Adipocyte (in vitro differentiated cells): ENCODE results near the gene ZNF839.

ENCODE experiments used
- DNase-seq: peaks from one replicate; pipeline ENCODE4 v3.0.0-alpha.2; 2015; ENCODE audit warnings: low read depth
- H3K27me3 ChIP-seq: replicated peaks from 2 replicates; pipeline ENCODE4 v1.7.0; 2013; ENCODE audit warnings: mild to moderate bottlenecking, low read length, moderate library complexity; ENCODE audit not compliant: control insufficient read depth, insufficient read depth
- H3K36me3 ChIP-seq: 2 replicates; pipeline ENCODE4 v1.7.0; 2013; ENCODE audit warnings: low read length, mild to moderate bottlenecking, moderate library complexity; ENCODE audit not compliant: control insufficient read depth, insufficient read depth, severe bottlenecking
- H3K4me1 ChIP-seq: 2 replicates; pipeline ENCODE4 v1.7.0; 2013; ENCODE audit warnings: mild to moderate bottlenecking, low read length, moderate library complexity; ENCODE audit not compliant: control insufficient read depth, insufficient read depth
- H3K4me3 ChIP-seq: 2 replicates; pipeline ENCODE4 v1.7.0; 2013; ENCODE audit warnings: mild to moderate bottlenecking, low read length, moderate library complexity
- H3K9ac ChIP-seq: 2 replicates; pipeline ENCODE4 v1.7.0; 2013; ENCODE audit warnings: mild to moderate bottlenecking, low read length, moderate library complexity
- H3K9me3 ChIP-seq: 2 replicates; pipeline ENCODE4 v1.7.0; 2013; ENCODE audit warnings: mild to moderate bottlenecking, low read length, moderate library complexity; ENCODE audit not compliant: control insufficient read depth

The ZNF839 gene

DNA sequence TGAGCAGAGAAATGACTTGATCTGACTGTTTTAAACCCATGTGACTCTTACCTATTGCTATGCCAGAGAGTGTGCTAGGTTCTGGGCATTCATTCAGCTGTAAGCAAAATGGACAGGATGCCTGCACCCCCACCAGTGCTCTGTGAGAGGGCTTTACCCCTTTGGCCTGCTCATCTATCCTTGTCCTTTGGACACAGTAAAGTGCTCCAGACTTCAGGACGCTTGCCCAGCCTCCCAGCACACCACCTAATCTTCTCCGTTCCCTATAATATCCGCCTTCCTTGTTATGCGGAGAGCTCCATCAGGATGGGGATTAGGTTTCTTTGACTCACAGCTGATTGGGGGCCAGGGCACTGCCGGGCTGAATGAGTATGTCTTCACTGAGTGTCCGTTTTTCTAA is 4.4 kb upstream of the ZNF839 start:
- no peak for DNase-seq
- Histone ChIP-seq H3K27me3 (no peaks in the 10 kb centered on the region), H3K9me3 (no peaks in the 10 kb centered on the region), H3K4me3 (no peak overlapping the region), H3K4me1 (peaks cover 31% of the 10 kb centered on the region), H3K9ac (no peak overlapping the region), H3K36me3 (no peaks in the 10 kb centered on the region)

DNA sequence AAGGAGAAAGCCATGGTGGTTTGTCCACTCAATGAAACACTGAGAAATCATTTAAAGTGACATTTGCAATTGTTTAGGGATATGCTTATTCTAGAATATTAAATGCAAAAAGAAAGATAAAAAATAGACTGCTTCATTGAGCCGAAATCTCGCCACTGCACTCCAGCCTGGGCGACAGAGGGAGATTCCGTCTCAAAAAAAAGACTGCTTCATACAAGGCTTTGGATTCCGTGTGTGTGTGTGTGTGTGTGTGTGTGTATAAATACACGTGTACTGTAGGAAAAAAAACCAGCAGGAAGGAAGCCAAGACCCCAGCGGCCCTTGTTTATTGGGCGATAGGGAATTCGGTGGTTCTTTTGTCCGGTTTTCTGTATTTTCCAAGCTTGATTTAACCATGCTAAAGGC is 3.2 kb upstream of the ZNF839 start:
- DNase-seq: no peak
- Histone ChIP-seq H3K9me3 (no peaks in the 10 kb centered on the region), H3K9ac (peak overlapping the region; percentile 83), H3K4me1 (peaks cover 35% of the 10 kb centered on the region), H3K27me3 (no peaks in the 10 kb centered on the region), H3K4me3 (peak overlapping the region; percentile 82), H3K36me3 (no peaks in the 10 kb centered on the region)

DNA sequence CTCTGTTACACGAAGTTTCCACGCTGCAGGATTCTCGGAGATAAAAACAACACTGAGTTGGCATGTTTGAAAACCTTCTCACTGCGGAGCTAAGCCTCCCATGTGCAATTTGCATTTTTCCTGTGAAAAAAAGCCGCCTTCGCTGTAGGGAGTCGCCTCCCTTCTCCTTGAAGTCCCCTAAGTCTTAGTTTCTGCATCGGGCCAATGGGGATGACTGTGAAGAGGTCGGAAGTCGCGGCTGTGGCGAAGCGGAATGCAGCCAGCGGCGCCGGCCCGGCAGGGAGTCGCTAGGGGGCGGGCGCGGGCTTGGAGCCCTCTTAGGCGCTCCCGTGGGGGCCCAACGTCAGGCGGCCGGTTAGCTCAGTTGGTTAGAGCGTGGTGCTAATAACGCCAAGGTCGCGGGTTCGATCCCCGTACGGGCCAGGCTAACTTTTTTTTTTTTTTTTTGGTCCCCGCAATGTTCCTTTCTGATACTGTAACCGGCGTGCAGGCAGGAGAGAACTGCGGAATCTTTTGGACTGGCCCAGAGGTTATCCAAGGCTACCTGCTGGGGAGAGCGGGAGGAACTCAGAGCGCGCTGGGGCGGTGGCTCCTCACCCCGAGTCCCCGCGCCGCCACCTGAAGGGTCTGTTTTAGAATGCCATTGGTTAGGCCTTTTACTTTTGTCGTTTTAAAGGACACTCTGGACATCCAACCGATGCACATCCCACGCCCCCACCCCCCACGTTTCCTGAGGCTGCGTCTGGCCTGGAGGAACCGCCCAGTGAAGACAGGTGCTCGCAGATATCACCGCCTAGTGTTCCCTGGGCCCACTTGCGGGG is 2.6 kb upstream of the ZNF839 start:
- peaks cover 35% of the 10 kb centered on the region for H3K4me1 ChIP-seq
- no peaks in the 10 kb centered on the region for H3K36me3 ChIP-seq
- H3K9me3 ChIP-seq: no peaks in the 10 kb centered on the region
- no peaks in the 10 kb centered on the region for H3K27me3 ChIP-seq
- peak; percentile 96 for DNase-seq
- peak overlapping the region; percentile 82 for H3K4me3 ChIP-seq
- H3K9ac ChIP-seq: peak overlapping the region; percentile 83

DNA sequence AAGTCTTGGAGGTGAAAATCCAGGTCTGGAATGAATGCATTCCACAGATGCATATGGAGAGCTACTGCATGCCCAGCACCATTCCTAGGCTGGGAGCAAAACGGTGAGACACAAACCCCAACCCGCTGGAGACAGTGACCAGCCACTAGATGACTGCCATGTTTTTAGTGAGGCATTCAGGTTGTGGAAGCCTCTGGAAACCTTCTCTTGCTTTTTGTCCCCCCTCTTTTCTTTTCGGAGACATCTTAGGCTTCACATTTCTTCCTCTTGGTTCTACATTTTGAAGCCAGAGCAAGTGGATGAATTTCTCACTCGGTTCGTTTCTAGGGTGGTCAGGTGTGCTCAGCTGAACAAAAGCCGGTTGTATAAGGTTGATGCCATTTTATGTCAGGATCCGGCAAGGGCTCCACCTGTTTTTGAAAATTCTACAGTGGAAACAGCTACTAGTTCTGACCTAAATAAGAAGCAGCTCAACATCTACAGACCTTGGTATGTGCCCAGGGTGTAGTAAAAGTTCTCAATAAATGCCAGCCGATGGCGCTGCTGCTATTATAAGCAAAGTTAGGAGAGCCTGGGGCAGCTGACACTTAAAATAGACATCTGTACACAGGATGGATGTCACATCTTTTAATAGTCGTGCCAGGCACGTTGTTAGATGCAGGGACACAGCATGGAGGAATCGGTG is 1.8 kb upstream of the ZNF839 start:
- Histone ChIP-seq H3K27me3 (no peaks in the 10 kb centered on the region), H3K36me3 (no peaks in the 10 kb centered on the region), H3K4me3 (peak overlapping the region; percentile 82), H3K4me1 (peaks cover 35% of the 10 kb centered on the region), H3K9ac (peak overlapping the region; percentile 75), H3K9me3 (no peaks in the 10 kb centered on the region)
- DNase-seq: peak; percentile 39

DNA sequence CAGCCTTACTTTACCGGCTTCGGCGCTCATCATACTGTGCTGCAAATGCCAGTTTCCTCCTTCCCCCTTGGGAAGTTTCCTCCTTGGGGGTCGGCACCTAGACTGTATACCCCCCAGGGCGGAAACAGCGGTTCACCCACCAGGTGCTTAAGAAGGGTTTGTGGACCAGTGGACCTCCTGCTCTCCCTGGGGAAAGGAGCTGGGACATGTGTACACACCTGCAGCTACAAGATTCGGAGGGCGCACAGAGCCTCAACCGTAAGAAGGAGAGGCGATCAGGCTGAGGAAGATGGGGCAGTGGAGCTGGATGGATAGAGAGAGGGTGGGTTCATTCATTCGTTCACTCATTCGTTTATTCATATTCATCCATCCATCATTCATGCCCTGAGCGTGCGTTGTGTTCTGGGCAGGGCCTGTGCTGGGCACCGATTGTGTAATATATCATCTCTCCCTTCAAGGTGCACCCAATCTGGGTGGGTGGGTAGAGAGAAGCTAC is 717 bp upstream of the ZNF839 start:
- H3K9me3 ChIP-seq: no peaks in the 10 kb centered on the region
- no peaks in the 10 kb centered on the region for H3K36me3 ChIP-seq
- no peaks in the 10 kb centered on the region for H3K27me3 ChIP-seq
- no peak for DNase-seq
- H3K4me1 ChIP-seq: peaks cover 37% of the 10 kb centered on the region
- H3K9ac ChIP-seq: peak overlapping the region; percentile 92
- H3K4me3 ChIP-seq: peak overlapping the region; percentile 94

DNA sequence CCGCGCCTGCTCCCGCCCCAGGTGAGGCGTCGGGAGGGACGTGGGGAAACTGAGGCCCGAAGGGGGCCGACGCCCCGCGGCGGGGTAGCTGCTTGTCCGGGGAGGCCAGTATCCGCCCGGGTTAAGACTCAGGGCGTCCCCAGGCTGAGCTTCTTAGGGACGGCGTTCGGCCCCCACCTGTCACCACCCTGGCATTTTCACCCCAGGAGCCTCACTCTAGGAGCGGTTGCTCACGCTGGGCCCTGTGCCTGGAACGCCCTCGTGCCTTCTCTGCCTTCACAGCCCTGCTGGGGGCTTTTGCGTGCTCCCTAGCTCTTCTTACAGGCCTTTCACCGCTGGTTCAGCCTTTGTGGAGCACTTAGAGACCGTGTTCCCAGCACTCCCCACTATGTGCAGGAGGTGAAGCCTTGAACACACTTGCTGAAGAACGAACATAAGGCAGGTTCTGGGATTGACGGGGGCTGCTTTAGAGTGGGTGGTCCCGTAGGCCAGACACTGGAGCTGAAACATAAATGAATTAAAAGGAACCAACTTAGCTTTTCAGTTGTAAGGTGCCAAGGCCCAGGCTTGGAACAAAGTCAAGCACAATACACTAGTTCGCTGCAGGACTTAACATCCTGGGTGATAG is 601 bp downstream of the ZNF839 start:
- peak; percentile 76 for DNase-seq
- peak overlapping the region; percentile 94 for H3K4me3 ChIP-seq
- no peaks in the 10 kb centered on the region for H3K9me3 ChIP-seq
- no peaks in the 10 kb centered on the region for H3K36me3 ChIP-seq
- H3K4me1 ChIP-seq: peaks cover 32% of the 10 kb centered on the region
- no peaks in the 10 kb centered on the region for H3K27me3 ChIP-seq
- peak overlapping the region; percentile 92 for H3K9ac ChIP-seq

DNA sequence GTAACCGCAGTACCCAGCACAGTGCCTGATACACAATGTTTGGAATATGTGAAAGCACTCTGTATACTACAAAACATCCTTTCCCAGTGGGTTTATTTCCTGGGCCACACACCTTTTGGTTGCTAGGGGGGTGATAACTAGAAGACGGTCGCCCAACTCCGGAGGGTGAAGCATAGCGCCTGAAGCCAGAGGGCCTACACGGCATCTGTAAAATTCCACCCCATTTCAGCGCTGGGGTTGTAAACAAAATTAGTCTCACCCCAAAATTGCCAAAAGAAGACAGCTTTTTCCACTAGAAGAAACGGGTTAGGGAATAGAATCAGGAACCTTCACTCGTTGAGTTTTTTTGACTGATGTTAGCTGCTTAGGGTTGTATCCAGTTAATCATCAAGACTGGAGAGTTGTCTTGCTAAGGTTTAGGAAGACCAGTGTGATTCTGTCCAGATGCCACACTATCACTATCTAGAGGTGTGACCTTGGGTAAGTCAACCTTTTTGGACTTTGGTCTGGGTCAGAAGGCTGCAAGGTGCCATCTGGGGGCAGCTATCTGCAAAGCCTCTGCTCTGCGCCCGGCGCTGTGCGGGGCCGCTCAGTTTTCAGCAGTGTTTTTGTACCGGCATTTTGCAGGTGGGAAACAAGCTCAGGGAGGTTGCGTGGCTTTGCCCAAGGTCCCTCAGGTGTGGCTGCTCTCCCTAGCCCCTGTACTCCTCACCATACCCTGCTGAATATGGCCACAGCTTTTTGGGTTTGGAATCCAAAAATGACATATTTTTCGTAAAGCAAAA is 1.3 kb downstream of the ZNF839 start:
- DNase-seq: no peak
- Histone ChIP-seq H3K9ac (peak overlapping the region; percentile 92), H3K4me3 (peak overlapping the region; percentile 94)

DNA sequence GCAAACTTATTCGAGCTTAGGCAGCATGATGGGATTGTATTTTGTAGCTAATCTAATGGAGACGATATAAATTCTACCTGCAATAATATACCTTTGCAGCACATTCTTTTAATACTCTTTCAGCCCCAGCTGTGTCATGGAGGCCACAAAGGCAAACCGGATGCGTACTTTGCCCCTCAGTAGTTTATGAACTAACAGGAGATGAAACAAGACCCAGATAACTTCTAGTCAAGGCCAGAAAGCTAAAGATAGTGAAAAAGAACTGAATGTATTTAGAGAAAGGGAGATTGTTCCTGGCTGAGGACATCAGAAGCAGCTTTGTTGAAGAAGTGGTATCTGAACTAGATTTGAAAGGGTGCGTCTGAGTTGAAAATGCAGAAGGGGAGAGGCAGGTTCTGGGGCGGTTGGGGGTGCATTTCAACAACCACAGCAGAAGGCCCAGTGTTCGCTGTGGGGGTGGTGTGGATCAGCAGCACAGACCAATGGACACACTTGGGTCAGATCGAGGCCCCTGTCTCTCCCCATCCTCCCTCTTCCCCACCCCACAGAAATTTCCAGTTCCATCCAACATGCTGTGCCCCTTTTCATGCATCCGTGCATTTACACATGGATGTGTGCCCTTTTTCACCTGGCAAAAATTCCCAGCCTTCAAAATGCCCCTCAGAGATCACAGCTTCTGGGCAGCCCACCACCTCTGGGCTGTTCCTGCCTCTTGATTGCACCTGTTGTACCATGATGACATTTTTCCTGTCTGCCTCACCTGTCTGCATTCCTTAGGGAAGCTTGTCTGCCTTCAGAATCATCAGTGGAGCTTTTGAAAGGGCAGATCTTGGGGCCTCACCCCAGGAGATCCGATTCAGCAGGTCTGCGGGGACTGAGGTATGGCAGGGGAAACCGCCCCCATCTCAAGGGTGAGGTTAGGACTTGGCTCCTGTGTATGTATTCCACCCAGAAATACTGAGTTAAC is 2.2 kb downstream of the ZNF839 start:
- Histone ChIP-seq H3K9ac (no peak overlapping the region), H3K36me3 (peaks cover 12% of the 10 kb centered on the region), H3K9me3 (no peaks in the 10 kb centered on the region), H3K4me1 (peaks cover 23% of the 10 kb centered on the region), H3K4me3 (no peak overlapping the region), H3K27me3 (no peaks in the 10 kb centered on the region)
- no peak for DNase-seq

More for the DNA sequence above, 1.3 kb downstream of the ZNF839 start:
- peaks cover 4% of the 10 kb centered on the region for H3K36me3 ChIP-seq
- no peaks in the 10 kb centered on the region for H3K9me3 ChIP-seq
- peaks cover 31% of the 10 kb centered on the region for H3K4me1 ChIP-seq
- H3K27me3 ChIP-seq: no peaks in the 10 kb centered on the region

DNA sequence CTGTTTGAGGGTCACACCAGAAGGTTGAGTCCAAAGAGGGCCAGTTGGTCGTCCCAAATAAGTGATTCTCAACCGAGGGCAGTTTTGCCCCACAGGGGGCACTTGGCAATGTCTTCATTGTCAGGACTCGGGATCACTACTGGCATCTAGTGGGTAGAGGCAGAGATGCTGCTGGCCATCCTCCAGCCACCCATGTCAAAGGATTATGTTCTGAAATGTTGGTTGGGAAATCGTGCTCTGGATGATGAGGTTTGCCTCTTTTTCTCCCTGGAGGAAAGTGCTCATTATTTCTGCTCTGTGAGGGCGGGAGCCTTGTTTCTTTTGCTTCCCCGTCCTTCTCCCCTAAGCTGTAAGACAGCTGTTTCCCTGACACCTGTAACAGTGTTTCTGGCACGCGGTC is 3.6 kb downstream of the ZNF839 start:
- H3K9ac ChIP-seq: peak overlapping the region; percentile 9
- peaks cover 13% of the 10 kb centered on the region for H3K36me3 ChIP-seq
- H3K4me1 ChIP-seq: peaks cover 16% of the 10 kb centered on the region
- peak overlapping the region; percentile 49 for H3K4me3 ChIP-seq
- no peaks in the 10 kb centered on the region for H3K9me3 ChIP-seq
- DNase-seq: peak; percentile 96
- no peaks in the 10 kb centered on the region for H3K27me3 ChIP-seq

DNA sequence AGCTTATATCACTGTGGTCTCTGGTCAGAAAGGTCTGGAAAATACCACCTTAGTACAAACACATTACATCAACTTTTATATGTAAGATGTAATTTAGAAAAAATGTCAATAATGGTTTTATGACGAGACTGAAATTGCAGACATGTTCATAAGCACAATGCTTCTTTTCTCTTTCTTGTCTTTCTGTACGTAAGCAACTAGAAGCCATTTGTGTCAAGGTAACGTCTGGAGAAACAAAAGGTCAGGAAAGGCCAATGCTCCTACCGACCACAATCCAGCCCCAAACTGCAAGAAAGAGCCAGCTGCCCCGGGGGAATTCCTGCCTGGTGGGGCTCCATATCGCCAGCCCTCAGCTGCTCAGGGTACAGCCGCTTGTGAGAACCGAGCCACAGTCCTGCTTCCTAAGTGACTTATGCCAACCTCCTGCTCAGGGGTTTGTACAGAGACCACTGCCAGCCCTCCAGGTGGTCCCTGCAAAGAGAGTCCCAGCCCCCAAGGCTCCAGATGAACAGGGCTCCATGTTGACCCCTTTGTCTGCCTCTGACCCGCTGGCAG is 6.3 kb downstream of the ZNF839 start:
- Histone ChIP-seq H3K36me3 (peaks cover 13% of the 10 kb centered on the region), H3K9ac (no peak overlapping the region), H3K27me3 (no peaks in the 10 kb centered on the region), H3K9me3 (no peaks in the 10 kb centered on the region), H3K4me1 (peaks cover 6% of the 10 kb centered on the region), H3K4me3 (no peak overlapping the region)
- DNase-seq: no peak
